Stimulated activated naive CD4-positive, alpha-beta T cell treated with Interleukin-2 at 50 U/mL for 16 hours (primary cell): ENCODE results near the gene ZNF490.
"Not testable (repeated sequence)": the region's sequence is repeated elsewhere in the genome, so short reads cannot be mapped to it uniquely, and the experiment has no call there.

Experiments used
- DNase-seq: peaks from one replicate; lab custom pipeline; 2025; lab: John Stamatoyannopoulos, UW

ZNF490 gene

DNA sequence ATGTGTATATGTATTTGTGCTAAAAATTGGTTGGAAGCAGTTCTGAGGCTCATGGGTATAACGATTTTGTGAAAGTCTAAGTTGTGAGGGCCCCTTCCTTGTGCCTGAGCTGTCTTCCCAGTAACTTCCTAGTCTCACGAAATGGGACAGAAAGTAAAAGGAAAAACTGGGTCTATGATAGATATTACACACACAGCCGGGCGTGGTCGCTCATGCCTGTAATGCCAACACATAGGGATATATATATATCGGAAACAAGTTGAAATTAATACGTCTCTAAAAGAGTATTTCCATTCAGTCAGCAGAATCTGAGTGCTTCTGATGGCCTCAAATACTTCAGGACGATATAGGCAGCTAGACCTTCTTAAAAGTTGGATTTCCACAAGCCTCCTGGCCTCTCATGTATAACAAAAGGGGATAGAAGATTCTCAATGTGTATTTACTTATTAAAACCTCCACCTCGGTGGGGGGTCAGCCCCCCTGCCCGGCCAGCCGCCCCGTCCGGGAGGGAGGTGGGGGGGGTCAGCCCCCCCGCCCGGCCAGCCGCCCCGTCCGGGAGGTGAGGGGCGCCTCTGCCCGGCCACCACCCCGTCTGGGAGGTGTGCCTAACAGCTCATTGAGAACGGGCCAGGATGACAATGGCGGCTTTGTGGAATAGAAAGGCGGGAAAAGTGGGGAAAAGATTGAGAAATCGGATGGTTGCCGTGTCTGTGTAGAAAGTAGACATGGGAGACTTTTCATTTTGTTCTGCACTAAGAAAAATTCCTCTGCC is 10.8 kb upstream of the ZNF490 start:
- DNase-seq, result not testable (repeated sequence)

DNA sequence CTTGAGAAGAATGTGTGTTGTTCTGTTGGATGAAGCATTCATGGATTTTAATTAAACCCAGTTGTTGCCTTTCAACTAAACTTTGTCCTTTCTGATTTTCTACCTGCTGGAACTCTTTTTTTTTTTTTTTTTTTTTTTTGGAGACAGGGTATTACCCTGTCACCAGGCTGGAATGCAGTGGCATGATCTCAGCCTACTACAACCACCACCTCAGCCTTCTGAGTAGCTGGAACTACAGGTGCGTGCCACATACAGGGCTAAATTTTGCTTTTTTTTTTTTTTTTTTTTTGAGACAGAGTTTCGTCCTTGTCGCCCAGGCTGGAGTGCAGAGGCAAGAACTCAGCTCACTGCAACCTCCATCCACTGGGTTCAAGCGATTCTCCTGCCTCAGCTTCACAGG is 7.0 kb upstream of the ZNF490 start:
- no peak for DNase-seq

DNA sequence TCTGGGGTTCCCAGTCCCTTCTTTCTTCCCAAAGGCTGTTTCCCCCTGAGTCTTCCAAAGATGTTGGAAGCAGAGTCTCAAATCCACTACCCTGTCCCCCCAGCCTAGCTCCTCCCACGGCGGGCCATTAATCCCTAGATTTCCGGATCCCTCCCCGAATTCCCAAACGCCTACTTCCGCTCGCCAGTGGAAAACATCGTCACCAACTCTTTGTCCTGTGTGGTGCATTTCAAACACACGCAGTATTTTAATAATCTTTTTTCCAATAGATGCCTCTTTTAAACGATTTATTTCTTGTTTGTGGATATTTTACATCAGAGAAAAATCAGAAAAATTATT is 717 bp upstream of the ZNF490 start:
- no peak for DNase-seq

DNA sequence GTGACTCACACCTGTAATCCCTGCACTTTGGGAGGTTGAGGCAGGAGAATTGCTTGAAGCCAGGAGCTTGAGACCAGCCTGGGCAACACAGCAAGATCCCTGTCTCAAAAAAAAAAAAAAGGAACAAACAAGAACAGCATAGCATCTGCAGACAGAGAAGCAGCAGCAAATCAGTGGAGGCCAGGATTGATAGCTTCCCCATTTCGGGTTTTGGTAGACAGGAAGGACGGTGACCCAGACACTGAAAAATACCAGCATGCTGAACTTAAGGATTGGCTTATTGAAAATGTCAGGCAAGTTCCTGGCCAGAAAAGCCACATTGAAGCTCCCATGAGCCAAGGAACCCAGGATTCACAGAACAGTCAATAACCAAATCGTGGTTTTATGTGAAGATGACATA is 3.0 kb downstream of the ZNF490 start:
- DNase-seq, result no peak

DNA sequence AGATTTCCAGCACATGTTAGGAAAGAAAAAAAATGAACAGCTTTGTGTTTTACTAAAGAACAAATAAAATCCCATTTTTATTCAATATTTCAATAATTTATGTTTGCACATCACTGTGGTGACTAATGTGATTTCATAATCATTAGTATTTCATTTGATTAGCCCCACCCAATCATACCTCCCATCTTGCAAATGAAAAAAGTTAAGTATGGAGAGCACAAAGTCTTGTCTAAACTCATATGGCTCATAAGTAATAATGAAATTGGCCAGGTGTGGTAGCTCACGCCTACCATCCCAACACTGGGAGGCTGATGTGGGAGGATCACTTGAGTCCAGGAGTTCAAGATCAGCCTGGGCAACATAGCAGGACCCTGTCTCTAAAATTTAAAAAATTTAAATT is 3.8 kb downstream of the ZNF490 start:
- no peak for DNase-seq

DNA sequence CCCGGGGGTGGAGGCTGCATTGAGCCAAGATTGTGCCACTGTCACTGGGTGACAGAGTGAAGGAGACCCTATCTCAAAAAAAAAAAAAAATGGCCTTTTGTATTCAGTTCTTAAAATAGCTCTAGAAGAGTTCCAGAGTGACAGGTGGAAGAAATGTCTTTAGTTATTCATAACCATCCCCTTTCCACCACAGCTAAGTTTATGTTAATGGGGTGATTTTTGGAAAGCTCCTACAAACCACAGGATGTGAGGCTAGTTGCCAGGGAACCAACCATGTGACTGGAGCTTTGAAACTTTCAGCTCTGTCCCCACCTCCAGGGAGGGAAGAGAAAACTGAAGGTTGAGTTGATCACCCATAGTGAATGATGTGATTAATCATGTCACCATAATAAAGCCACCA is 6.9 kb downstream of the ZNF490 start:
- DNase-seq, result peak; percentile 51

DNA sequence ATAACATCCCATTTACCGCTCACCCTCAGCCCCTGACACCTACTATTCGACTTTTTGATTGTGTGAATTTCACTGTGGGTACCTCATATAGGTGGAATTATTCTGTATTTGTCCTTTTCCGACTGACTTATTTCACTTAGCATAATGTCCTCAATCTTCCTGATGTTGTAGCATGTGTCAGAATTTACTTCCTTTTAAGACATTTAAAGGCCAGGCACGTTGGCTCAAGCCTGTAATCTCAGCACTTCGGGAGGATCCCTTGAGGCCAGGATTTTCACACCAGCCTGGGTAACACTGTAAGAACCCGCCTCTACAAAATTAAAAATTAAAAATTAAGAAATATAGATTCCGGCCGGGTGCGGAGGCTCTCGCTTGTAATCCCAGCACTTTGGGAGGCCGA is 13.0 kb downstream of the ZNF490 start:
- DNase-seq, result no peak

DNA sequence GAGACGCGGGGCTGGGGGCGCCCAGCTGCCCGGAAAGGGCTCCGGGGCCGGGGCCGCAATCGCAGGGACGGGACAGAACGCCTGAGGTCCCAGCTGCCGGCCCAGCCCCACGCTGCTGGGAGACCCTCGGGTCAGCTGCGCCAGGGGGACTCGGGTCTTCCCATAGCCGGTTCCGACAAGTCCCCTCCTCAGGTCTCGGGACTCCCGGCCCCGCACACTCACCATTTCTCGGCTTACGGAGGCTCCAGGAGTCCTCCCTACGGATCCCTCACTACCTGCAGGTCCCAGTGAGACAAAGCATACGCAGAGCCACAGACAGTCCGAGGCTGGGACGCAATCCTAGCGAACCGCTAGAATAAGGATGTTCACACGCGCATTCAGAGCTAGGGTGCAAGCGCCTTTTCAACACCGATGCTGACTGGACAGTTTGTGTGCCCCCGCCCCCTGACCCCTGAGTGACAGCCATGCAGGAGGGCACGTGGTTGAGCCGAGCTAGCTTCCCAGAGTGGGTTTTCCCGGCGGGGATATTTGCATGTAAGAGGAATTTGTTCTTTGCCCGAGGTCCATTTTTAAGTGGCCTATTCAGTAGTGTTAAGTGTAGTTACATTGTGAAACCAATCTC is 13.6 kb downstream of the ZNF490 start:
- DNase-seq, result no peak

DNA sequence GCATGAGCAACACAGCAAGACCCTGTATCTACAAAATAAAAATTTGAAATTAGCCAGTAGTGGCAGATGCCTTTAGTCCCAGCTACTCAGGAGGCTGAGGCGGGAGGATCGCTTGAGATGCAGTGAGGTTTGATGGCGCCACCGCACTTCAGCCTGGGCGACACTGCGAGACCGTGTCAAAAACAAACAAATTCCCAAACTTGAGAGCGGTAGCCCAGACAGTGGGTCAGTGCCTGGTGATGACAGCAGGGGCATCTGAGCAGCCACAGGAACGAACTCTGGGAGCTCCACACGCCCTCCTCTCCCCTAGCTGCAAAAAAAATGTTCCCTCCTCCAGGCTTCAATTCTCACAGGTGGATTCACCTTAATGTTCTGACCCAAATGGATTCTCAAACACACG is 14.1 kb downstream of the ZNF490 start:
- DNase-seq, result no peak

DNA sequence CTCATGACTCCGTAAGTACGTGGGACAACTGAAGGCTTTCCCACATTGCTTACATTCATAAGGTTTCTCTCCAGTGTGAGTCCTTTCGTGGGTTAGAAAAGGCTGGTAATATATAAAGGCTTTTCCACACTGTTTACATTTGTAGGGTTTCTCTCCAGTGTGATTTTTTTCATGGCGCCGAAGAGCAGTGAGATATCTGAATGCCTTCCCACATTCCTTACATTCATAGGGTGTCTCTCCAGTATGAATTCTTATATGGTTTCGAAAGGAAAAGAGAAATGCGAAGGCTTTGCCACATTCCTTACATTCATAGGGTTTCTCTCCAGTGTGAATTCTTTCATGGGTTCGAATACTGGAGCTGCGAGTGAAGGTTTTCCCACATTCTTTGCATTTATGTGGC is 29.5 kb downstream of the ZNF490 start:
- DNase-seq, result no peak

DNA sequence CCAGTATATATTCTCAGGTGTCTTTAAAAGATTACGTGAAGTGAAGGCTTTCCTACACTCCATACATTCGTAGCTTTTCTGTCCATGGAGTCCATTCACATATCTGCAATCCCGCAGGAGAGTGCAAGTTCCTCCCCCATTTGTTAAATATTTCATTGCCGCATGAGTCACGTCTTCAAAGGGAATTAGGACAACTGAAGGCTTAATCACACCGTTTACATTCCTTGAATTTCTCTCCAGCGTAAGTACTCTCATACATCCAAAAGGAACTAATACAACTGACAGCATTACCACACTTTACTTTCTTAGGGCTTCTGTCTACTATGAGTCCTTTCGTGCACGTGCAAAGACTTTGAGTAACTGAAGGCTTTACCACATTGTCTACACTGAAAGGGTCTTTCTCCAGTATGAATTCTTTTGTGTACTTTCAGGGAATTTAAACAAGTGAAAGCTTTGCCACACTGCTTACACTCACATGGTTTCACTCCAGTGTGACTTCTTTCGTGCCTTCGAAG is 30.4 kb downstream of the ZNF490 start:
- DNase-seq, result no peak

DNA sequence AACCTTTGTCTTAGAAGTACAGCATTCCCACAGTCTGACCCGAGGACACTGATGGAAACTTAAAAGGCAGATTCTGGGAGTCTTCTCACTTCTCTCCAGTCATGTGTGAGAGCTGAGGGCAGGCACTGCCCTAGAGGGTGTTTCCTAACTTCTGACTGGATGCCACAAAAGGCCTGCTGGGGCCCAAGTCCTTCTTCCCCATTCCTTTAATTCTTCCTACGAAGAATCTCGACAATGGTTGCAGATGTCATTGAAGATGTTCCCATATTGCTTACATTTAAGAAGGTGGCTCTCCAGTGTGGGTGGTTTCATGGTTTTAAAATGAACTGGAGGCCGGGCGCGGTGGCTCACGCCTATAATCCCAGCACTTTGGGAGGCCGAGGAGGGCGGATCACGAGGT is 32.0 kb downstream of the ZNF490 start:
- no peak for DNase-seq

DNA sequence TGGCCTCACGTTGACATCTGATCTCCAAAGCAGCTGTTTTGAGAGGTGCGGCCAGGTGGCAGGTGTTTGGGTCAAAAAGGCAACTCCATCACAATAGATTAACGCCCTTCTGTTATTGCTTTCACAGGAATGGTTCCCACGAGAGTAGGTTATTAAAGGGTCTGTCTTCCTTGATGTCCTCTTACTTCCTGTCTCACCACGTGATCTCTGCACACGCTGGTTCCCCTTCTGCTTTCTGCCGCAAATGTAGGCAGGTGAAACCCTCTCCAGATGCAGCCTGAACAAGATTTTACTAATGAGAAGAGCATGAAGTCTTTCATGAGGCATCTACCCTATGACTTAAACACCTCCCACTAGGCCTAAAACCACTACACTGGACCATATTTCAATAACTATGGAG is 36.6 kb downstream of the ZNF490 start:
- DNase-seq, result no peak

DNA sequence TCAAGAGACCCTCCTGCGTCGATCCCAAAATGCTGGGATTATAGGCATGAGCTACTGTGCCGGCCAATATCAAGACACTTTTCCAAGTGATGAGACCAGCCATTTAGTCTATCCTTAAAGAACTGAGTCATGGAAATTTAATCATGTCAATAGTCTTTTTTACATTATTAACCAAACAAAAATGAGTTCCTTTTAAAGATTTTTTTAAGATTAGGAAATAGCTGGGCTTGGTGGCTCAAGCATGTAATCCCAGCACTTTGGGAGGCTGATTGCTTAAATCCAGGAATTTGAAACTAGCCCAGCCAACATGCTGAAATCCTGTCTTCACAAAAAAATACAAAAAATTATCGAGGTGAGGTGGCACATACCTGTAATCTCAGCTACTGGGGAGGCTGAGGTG is 42.7 kb downstream of the ZNF490 start:
- no peak for DNase-seq

DNA sequence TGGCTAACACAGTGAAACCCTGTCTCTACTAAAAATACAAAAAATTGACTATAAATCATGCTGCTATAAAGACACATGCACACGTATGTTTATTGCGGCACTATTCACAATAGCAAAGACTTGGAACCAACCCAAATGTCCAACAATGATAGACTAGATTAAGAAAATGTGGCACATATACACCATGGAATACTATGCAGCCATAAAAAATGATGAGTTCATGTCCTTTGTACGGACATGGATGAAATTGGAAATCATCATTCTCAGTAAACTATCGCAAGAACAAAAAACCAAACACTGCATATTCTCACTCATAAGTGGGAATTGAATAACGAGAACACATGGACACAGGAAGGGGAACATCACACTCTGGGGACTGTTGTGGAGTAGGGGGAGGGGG is 44.2 kb downstream of the ZNF490 start:
- DNase-seq, result not testable (repeated sequence)

DNA sequence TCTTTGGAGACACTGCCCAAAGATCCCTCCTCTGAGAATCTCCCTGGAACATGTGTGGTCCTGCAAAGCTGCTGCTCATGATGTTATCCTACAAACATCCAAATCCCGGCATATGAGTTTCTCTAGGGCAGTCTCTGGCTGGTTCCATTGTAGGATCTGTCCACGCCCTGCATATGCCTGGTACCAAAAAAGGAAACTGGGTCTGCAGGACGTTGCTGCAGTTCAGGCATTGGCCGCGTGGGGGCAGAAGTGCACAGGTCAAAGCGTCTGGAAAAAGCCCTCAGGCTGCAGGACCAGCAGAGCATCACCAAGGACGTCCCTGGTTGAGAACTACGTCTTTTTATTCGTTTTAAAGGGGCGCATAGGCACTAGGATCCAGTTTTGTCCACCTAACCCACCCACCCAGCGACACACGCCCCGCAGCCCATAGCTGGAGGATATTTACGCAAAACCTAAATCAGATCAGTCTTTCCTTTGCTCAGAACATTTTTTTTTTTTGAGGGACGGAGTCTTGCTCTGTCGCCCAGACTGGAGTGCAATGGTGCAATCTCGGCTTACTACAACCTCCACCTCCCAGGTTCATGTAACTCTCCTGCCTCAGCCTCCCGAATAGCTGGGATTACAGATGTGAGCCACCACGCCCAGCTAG is 46.5 kb downstream of the ZNF490 start:
- DNase-seq, result peak; percentile 81

DNA sequence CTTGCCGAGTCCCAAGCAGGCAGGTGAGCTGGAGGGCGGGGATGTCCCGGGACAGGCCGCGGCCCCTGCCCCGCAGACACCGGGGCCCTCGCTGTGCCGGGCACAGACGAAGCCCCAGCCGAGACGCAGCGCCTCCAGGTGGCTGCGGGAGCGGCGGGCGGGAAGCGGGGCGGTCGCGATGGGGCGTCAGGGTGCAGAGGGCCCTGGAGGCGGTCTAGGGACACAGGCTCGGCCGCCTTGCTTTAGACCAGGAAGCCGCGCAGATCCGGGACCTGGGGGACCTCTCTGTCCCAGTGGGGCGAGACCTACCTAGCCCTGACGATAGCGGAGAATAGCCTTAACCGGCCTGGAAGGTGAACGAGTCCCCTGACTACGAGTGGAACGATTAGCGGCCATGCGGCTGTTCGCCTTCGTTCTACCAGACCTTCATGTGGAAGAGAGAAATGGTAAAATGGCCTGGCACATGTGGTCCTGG is 55.1 kb downstream of the ZNF490 start:
- no peak for DNase-seq

DNA sequence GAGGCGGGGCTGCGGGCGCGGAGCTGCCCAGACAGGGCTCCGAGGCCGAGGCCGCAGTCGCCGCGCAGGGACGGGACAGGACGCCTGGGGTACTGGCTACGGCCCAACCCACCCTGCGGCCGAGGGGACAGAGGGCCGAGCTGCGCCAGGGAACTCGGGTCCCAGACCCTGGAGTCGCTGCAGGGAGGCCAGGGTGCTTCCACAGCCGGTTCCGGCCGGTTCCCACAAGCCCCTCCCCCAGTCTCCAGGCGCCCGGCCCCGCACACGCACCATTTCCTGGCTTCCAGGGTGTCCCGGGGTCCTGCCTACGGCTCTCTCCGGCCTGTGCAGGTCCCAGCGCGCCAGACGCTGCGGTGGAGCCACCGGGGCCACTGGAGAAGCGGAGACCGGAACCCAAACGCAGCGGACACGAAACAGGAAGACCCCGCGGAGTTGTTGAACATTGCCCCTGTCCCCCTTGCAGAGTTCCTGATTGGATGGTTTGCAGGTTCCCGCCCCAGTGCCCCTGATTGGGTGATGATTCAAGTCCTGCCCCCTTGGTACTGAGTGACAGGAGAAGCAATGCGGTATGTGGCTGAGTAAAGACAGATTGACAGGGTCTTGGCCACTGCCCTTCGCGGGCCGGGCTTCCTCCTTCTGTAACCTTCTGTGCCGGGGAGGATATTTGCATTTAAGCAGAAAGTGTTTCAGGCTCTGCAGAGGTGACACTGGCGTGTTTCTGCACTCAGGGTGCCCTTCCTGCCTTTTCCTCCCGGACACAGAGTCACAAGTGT is 59.4 kb downstream of the ZNF490 start, which contains the start of gene ZNF564:
ZNF564 (minus strand) TSS at position 423 of the 773 bp plus-strand sequence; CDS start at position 273, 150 bp downstream.
- peak; percentile 93 for DNase-seq

DNA sequence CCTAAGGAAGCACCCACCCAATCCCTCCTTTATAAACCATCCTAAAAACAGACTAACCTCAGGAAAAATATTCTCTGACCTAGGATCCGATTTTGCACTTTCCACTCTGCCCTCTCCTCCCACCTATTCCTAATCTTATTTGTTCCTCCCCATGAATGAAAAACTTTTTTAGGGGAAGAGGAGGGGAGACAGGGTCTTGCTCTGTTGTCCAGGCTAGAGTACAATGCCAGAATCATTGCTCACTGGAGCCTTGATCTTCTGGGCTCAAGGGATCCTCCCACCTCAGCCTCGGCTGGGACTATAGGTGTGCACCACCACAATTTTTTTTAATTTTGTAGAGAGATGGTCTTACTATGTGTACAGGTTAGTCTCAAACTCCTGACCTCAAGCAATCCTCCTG is 63.7 kb downstream of the ZNF490 start:
- no peak for DNase-seq

DNA sequence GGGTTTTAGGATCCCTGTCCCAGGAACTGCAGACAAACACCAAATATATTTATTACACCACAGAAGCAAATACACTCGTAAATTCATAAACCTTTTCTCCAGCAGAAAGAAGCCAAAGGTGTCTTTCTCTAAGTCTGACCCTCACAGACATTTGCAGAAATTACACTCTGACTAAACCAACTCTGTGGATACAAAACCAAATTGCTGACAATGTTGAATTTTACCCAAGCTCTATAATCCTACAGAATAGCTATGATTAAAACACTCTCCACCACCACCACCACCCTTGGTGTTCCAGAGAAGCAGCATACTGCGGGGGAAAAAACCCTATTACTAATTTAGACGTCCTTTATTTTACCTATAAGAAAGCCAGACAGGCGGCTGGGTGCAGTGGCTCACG is 64.5 kb downstream of the ZNF490 start:
- DNase-seq, result no peak

DNA sequence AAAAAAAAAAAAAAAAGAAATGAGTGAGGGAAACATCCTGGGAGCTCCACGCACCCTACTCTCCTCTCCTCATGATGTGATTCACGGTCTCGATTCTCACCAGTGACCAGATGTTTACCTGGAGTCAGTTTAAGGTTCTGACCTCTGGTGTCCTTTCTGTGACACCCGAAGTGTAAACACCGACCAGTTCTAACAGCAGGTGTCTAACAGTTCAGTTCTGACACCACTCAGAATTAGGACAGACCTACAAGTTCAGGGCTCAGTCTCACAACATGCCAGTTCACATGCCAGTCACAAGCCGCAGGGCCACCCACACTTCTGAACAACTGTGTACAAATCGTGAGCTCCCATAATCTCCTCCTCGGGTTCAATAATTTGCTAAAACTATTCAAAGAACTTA is 65.3 kb downstream of the ZNF490 start:
- DNase-seq, result no peak

DNA sequence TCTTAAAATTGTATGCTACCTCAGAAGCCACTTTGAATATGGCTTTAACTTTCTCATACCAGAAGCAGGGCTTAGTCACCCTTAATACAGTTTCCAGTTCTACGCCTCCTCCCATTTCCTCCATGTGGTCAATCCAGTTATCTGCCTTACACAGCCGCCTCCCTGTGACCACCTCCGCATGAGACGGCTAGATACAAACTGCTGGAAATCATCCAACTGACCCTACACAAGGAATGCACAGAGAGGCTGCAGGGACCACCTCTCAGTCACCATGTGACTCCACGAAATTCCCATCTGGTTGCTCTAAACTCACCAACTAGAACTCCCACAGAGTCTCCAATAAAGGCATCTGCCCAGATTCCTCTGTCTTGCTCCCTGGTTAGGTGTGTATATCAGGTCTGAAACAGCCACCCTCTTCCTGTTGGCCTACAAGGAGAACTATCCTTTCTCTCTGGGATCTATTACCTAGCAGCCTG is 66.2 kb downstream of the ZNF490 start:
- DNase-seq, result no peak
